HepG2 (cell line): Measurements from ENCODE around the gene HOXB6. TPM values are rescaled to one million over a fixed set of nuclear protein-coding genes. Genes with fewer than 3 reads are reported as not detected.

ENCODE experiments used
- BRF2 ChIP-seq: sonication (generic); formaldehyde crosslinking; IDR thresholded peaks from 2 replicates; pipeline ENCODE4 v1.8.1; 2022; ENCODE audit warnings: mild to moderate bottlenecking, missing genetic modification reagents
- ELF1 ChIP-seq: sonication (generic); formaldehyde crosslinking; IDR thresholded peaks from 2 replicates; pipeline ENCODE4 v1.4.0; 2020; ENCODE audit warnings: missing genetic modification reagents
- GLI4 ChIP-seq: sonication (generic); formaldehyde crosslinking; IDR thresholded peaks from 2 replicates; pipeline ENCODE4 v1.5.1; 2020; ENCODE audit warnings: missing genetic modification reagents, mild to moderate bottlenecking, moderate library complexity, borderline replicate concordance
- KLF11 ChIP-seq: IDR thresholded peaks from 2 replicates; pipeline ENCODE4 v1.6.1; 2016; ENCODE audit warnings: missing compliant biosample characterization
- MAFF ChIP-seq: IDR thresholded peaks from 2 replicates; pipeline ENCODE4 v1.6.1; 2011; ENCODE audit warnings: low read depth, low read length, improper control_type of control experiment
- MXI1 ChIP-seq: IDR thresholded peaks from 3 replicates; pipeline ENCODE4 v1.6.1; 2012; ENCODE audit warnings: low read depth, low read length, inconsistent platforms, borderline replicate concordance
- RBAK ChIP-seq: sonication (generic); formaldehyde crosslinking; IDR thresholded peaks from 2 replicates; pipeline ENCODE4 v1.5.1; 2020; ENCODE audit warnings: mild to moderate bottlenecking, missing genetic modification reagents
- ZNF280B ChIP-seq: sonication (generic); formaldehyde crosslinking; IDR thresholded peaks from 2 replicates; pipeline ENCODE4 v1.5.0; 2020; ENCODE audit warnings: missing genetic modification reagents, mild to moderate bottlenecking, borderline replicate concordance
- ZNF432 ChIP-seq: sonication (generic); formaldehyde crosslinking; IDR thresholded peaks from 2 replicates; pipeline ENCODE4 v1.5.0; 2020; ENCODE audit warnings: missing genetic modification reagents, mild to moderate bottlenecking, borderline replicate concordance
- ZNF704 ChIP-seq: sonication (generic); formaldehyde crosslinking; IDR thresholded peaks from 2 replicates; pipeline ENCODE4 v1.8.1; 2023; ENCODE audit warnings: mild to moderate bottlenecking, inconsistent platforms, moderate library complexity, missing genetic modification reagents, borderline replicate concordance
- ZNF800 ChIP-seq: sonication (generic); formaldehyde crosslinking; IDR thresholded peaks from 2 replicates; pipeline ENCODE4 v1.4.0; 2020; ENCODE audit warnings: missing genetic modification reagents
- polyA plus RNA-seq, 8 experiments: library from polyadenylated mRNA; depleted of rRNA in 3 of 8; stranded (reverse) in 7 of 8; unstranded in 1 of 8; fragments of >200 nt; fragmentation: Illumina TruSeq in 4 of 8; extraction: Trizol in 4 of 8; gene quantifications; 2 replicates each; pipeline versions ENCODE4 v1.2.1 to v1.2.3, GENCODE V29; 2011 to 2016; ENCODE audit warnings: low read depth in 4 of 8, missing spikeins in 1 of 8, mixed read lengths in 1 of 8; ENCODE audit not compliant: insufficient read depth in 1 of 8
- total RNA-seq, 5 experiments: library from RNA; depleted of rRNA; stranded (reverse); fragments of >200 nt; fragmentation: Illumina TruSeq; extraction: Trizol; gene quantifications; 2 replicates each; pipeline ENCODE4 v1.2.3, GENCODE V29; 2016; ENCODE audit warnings: low read depth in 1 of 5

HOXB6 gene
- total and polyA plus RNA-seq, 2 of the 13 experiments (the other 11 are each of a cell fraction or from before 2014, with no cell fraction given): not detected

GRCh38 chr17:48553826-48554225 is 51.0 kb downstream of the HOXB6 start (continued):
- TF ChIP-seq ZNF704 (CRISPR knock-in tag) (no peak), KLF11 (CRISPR knock-in tag) (no peak), MXI1 (no peak), MAFF (no peak), ELF1 (CRISPR knock-in tag) (no peak), RBAK (no peak), BRF2 (no peak), GLI4 (no peak), ZNF800 (CRISPR knock-in tag) (no peak), ZNF280B (CRISPR knock-in tag) (no peak), ZNF432 (no peak)
